ENCODE results near the gene RUVBL1. TPM values are rescaled to one million over a fixed set of nuclear protein-coding genes. Genes with fewer than 3 reads are reported as not detected.

Gene RUVBL1
- total RNA-seq, 2 experiments from 2014 or later, result 71.6 to 73.1 TPM

DNA sequence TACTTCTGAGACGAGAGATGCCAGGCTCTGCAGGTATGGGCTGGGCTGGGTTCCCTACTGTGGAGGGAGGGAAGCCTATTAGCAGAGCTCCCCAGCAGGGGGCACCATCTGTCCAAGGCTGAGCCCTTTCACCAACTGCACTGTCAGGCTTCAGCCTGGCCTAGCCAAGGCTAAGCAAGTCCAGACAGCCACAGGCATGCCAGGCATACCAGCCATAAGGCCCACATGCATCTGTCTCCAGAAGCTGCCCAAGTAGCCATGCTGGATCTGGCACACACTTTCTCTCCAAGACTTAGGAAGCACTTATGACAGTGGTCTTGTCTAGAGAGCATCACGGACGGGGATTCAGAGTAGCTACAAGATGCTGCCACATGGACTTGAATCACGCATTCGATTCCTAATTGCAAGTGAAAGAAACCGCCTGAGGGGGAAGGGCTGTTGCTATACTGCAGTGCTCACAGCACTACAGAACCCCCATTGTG is 28.3 kb downstream of the RUVBL1 start:
- CTCF ChIA-PET, result interaction anchor here (0.7 to 2.2 kb wide), 18 partner anchors 8 to 513 kb away, joined by 3 to 15 read pairs (median 4); partner anchors contain the start of gene RUVBL1
- no peak overlapping the region for H3K27ac Mint-ChIP-seq
- peak; percentile 87 for DNase-seq
- peaks cover 49% of the 10 kb centered on the region for H3K36me3 Mint-ChIP-seq (ENCODE audit: low read depth)
- peaks cover 5% of the 10 kb centered on the region for H3K4me1 Mint-ChIP-seq (ENCODE audit: low read depth)
- H3K4me3 Mint-ChIP-seq, result no peak overlapping the region
- intact Hi-C loops (cut with micrococcal nuclease), result loop anchor here (1.0 to 5.0 kb wide), 4 partner anchors 40 to 397 kb away; partner anchors contain the start of gene GATA2
- no peaks in the 10 kb centered on the region for H3K27me3 Mint-ChIP-seq (ENCODE audit: low read depth)
- H3K9me3 Mint-ChIP-seq, result no peaks in the 10 kb centered on the region

DNA sequence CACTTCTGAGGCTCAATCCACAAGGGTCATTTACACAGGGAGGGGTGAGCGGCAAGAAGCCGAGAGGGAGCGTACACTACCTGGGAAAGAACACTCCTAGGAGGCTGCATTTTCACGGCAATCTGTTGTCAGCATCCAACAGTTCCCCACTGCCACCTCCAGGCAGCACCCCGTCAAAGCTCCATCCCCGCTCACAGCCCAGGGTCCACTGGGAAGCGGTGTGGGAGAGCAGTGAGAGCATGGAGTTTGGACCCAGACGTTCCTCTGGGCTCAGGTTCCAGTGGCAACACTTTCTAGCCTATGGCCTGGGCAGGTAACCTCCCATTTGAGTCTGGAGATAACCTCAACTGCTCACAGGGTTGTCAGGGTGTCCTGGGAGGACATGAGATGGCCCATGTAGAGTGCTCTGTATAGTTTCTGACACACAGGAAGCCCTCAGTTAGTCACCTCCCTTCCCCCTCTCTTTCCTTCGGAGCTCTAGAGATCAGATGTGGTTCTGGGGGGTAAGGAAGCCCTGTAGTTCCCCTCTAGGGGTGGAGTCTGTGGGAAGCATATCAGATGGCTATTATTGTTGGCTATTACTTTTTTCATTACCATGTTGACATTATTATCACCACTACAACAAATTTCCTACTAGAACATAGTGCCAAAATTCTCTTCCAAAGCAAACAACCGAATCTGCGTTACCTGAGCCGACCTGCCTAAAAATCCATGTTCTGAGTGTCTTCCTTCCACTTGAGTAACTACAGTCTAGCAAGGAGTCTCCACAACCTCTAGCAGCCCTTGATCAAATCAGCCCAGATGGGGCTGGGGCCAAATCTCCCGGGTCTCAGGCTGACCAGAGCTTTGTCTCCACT is 29.1 kb downstream of the RUVBL1 start:
- no peak for DNase-seq
- no peak overlapping the region for H3K27ac Mint-ChIP-seq
- H3K9me3 Mint-ChIP-seq, result no peaks in the 10 kb centered on the region
- H3K4me1 Mint-ChIP-seq (ENCODE audit: low read depth), result peaks cover 5% of the 10 kb centered on the region
- peaks cover 47% of the 10 kb centered on the region for H3K36me3 Mint-ChIP-seq (ENCODE audit: low read depth)
- no peaks in the 10 kb centered on the region for H3K27me3 Mint-ChIP-seq (ENCODE audit: low read depth)
- CTCF ChIA-PET, result interaction anchor here (0.7 to 2.2 kb wide), 17 partner anchors 8 to 514 kb away, joined by 3 to 15 read pairs (median 5); partner anchors contain the start of gene RUVBL1
- no peak overlapping the region for H3K4me3 Mint-ChIP-seq
- intact Hi-C loops (cut with micrococcal nuclease), result loop anchor here (1.0 to 5.0 kb wide), 4 partner anchors 40 to 398 kb away; partner anchors contain the start of gene GATA2

DNA sequence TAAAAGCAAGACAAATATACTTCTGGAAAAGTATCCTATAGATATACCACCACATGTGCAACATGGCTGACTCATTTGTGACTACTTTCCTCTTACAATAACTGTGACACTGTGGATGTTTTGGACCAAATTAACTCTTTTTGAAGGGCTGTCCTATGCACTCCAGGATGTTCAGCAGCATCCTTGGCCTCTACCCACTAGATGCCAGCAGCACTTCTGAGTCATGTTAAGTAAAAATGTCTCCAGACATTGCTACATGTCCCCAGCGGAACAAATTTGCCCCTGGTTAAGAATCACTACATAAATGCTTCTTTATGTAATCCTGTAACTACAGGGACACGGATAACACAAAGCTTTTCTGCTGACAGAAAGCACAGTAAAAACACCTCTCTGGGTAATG is 32.0 kb downstream of the RUVBL1 start:
- CTCF ChIA-PET, result no interaction called here
- Mint-ChIP-seq H3K9me3 (no peaks in the 10 kb centered on the region), H3K27me3 (ENCODE audit: low read depth) (no peaks in the 10 kb centered on the region), H3K4me1 (ENCODE audit: low read depth) (peaks cover 5% of the 10 kb centered on the region), H3K27ac (no peak overlapping the region), H3K36me3 (ENCODE audit: low read depth) (peaks cover 44% of the 10 kb centered on the region), H3K4me3 (no peak overlapping the region)
- no peak for DNase-seq
- intact Hi-C loops (cut with micrococcal nuclease), result no loop called here

DNA sequence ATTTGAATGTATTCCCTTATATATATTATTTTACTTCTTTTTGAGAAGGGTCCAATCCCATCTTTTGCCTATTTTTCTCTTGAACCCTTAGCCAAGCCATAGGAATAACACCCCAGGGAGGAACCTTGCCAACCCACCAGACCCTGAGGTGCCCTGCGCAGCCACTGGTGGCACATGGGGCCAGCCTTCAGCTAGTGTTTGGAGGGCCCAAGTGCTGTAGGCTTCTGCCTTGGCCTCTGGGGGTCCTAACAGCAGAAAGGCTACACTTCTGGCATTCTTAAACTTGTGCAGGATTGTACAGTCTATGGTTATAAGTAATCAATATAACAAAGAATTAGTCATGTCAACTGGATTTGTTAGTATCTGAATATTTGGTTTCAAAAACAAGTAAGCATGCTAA is 34.5 kb downstream of the RUVBL1 start:
- no peaks in the 10 kb centered on the region for H3K9me3 Mint-ChIP-seq
- CTCF ChIA-PET, result interaction anchor here (1.5 kb wide), 1 partner anchor 44 kb away, joined by 3 read pairs; no protein-coding TSS in a partner anchor
- no peak overlapping the region for H3K4me3 Mint-ChIP-seq
- H3K4me1 Mint-ChIP-seq (ENCODE audit: low read depth), result no peaks in the 10 kb centered on the region
- no peak for DNase-seq
- intact Hi-C loops (cut with micrococcal nuclease), result no loop called here
- H3K27me3 Mint-ChIP-seq (ENCODE audit: low read depth), result no peaks in the 10 kb centered on the region
- H3K36me3 Mint-ChIP-seq (ENCODE audit: low read depth), result peaks cover 49% of the 10 kb centered on the region
- H3K27ac Mint-ChIP-seq, result no peak overlapping the region

DNA sequence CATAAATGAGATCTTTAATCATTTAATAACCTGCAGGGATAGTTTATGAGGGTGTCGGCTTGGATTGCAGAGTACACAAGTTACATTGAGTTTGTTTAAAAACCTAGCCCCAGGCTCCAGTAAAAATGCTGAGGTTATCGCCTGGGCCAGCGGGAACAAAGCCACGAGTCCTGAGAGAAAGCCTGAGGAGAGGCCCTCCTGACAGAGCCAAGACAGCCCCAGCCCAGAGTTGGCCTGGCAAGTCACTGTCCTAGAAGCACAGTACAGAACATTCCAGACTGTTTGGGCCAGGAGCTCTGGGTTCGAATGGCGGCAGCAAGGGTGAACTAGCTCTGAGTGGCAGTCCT is 39.0 kb downstream of the RUVBL1 start:
- H3K9me3 Mint-ChIP-seq, result no peaks in the 10 kb centered on the region
- no peak for DNase-seq
- peaks cover 69% of the 10 kb centered on the region for H3K36me3 Mint-ChIP-seq (ENCODE audit: low read depth)
- no peaks in the 10 kb centered on the region for H3K27me3 Mint-ChIP-seq (ENCODE audit: low read depth)
- intact Hi-C loops (cut with micrococcal nuclease), result no loop called here
- H3K27ac Mint-ChIP-seq, result no peak overlapping the region
- no peak overlapping the region for H3K4me3 Mint-ChIP-seq
- H3K4me1 Mint-ChIP-seq (ENCODE audit: low read depth), result no peaks in the 10 kb centered on the region
- CTCF ChIA-PET, result interaction anchor here (1.3 kb wide), 1 partner anchor 16 kb away, joined by 8 read pairs; no protein-coding TSS in a partner anchor

DNA sequence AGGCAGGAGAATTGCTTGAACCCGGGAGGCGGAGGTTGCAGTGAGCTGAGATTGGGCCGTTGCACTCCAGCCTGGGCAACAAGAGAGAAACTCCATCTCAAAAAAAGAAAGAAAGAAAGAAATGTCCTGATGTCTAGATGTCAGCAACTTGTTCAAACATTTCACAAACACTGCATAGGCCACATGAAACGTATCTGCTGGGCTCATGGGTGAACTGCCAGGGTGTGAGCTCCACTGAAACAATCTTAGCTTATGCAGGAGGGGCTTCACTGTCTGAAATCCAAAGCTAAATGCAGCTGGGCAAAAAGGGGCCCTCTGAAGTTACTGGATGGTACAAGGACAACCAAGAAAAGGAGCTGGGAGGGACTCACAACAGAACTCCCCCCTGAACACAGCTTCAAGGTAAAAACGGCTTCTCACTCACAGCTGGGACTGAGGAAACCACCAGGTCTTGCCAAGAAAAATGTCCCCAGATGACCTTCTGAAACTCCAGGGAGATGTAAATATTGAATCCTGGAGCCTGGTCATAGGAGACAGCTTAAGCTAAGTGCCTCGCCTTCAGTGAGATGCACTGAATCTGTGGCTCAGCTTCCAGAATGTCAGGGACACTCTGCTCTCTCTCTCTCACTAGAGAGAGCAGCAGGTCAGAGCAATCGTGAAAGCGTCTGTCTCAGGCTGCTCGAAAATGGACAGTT is 39.5 kb downstream of the RUVBL1 start:
- Mint-ChIP-seq H3K27me3 (ENCODE audit: low read depth) (no peaks in the 10 kb centered on the region), H3K4me3 (no peak overlapping the region), H3K36me3 (ENCODE audit: low read depth) (peaks cover 73% of the 10 kb centered on the region), H3K27ac (no peak overlapping the region), H3K4me1 (ENCODE audit: low read depth) (no peaks in the 10 kb centered on the region), H3K9me3 (no peaks in the 10 kb centered on the region)
- CTCF ChIA-PET, result interaction anchor here (1.3 kb wide), 1 partner anchor 15 kb away, joined by 8 read pairs; no protein-coding TSS in a partner anchor
- intact Hi-C loops (cut with micrococcal nuclease), result no loop called here
- DNase-seq, result no peak

DNA sequence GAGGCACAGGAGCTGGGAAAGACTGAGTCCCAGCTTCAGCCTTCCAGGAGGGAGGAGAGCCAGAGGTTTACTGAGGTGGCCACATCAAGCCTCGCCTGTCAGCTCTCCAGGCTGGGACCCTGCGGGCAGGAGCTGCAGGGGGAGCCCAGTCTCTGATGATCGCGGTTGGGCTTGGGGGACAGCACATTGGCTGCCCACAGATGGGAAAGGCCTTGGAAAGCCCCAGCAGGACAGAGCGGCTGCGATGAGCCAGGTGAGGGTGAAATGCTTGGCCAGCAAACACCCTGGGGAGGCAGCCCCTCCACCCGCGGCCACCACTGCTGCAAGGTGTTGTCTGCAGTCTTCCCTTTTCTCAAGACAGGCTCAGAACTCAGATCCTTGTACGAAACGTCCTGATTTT is 40.2 kb downstream of the RUVBL1 start:
- H3K27ac Mint-ChIP-seq, result no peak overlapping the region
- no peaks in the 10 kb centered on the region for H3K4me1 Mint-ChIP-seq (ENCODE audit: low read depth)
- no peaks in the 10 kb centered on the region for H3K9me3 Mint-ChIP-seq
- intact Hi-C loops (cut with micrococcal nuclease), result no loop called here
- CTCF ChIA-PET, result interaction anchor here (1.3 kb wide), 1 partner anchor 14 kb away, joined by 8 read pairs; no protein-coding TSS in a partner anchor
- no peaks in the 10 kb centered on the region for H3K27me3 Mint-ChIP-seq (ENCODE audit: low read depth)
- H3K36me3 Mint-ChIP-seq (ENCODE audit: low read depth), result peaks cover 77% of the 10 kb centered on the region
- DNase-seq, result no peak
- H3K4me3 Mint-ChIP-seq, result no peak overlapping the region

DNA sequence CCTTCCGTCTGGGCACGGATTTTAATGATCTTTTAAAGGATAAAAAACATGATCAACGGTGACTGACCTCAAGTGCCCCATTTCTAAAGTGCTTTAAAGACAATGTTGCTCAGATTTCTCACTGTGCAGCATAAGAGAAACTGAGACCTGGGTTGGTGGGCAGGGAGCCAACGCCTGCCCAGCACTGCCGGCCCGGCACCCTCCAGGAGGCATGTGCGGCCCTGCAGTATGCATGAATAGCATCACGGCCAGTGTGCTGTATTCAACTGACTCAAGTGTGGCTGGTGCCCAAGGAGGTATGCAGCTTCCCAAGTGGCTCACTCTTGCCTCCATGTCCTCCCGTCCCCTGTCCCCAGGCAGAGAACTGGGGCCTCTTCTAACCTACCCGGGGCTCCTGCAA is 41.1 kb downstream of the RUVBL1 start:
- Mint-ChIP-seq H3K36me3 (ENCODE audit: low read depth) (peaks cover 75% of the 10 kb centered on the region), H3K27me3 (ENCODE audit: low read depth) (no peaks in the 10 kb centered on the region), H3K4me3 (no peak overlapping the region), H3K4me1 (ENCODE audit: low read depth) (no peaks in the 10 kb centered on the region), H3K9me3 (no peaks in the 10 kb centered on the region), H3K27ac (no peak overlapping the region)
- intact Hi-C loops (cut with micrococcal nuclease), result no loop called here
- CTCF ChIA-PET, result no interaction called here
- no peak for DNase-seq

DNA sequence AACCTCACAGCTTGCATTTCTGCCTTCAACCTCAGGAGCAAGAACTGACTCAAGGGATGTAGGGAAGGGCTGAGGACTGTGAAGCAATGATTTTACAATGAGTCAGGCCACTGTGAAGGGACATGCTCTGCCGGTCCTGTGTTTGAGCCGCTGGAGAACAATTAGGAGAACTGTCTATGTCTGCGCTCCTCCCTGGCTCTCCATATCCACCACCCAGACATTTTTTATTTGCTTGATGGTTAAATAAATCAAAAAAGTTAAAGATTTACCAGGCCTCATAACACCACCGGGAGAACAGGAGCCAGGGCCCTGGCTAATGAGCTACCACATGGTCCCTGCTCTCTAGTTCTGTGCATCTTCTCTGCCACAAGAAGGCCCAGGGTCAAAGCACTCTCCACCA is 41.8 kb downstream of the RUVBL1 start:
- H3K4me1 Mint-ChIP-seq (ENCODE audit: low read depth), result no peaks in the 10 kb centered on the region
- CTCF ChIA-PET, result interaction anchor here (0.6 kb wide), 1 partner anchor 314 kb away, joined by 3 read pairs; no protein-coding TSS in a partner anchor
- H3K9me3 Mint-ChIP-seq, result no peaks in the 10 kb centered on the region
- no peak overlapping the region for H3K27ac Mint-ChIP-seq
- H3K36me3 Mint-ChIP-seq (ENCODE audit: low read depth), result peaks cover 69% of the 10 kb centered on the region
- H3K27me3 Mint-ChIP-seq (ENCODE audit: low read depth), result no peaks in the 10 kb centered on the region
- DNase-seq, result no peak
- no peak overlapping the region for H3K4me3 Mint-ChIP-seq
- intact Hi-C loops (cut with micrococcal nuclease), result no loop called here

DNA sequence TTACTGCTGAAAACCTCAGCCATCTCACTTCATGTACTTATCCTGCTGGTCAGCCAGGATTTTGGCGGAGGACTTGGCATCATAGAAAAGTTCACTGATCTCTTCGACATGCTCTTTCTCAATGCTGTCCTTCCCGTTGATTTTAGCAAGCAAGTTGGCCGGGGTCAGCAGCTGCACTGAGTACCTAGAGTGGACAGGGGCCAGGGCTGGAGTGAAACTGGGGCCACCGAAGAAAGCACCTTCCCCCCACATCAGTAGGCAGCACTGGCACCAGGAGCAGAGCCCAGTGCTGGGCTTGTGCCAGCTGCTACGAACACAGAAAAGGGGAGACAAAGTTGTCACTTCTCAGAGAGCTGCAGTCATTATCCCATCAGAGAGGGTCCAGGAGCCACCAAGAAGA is 42.4 kb downstream of the RUVBL1 start:
- intact Hi-C loops (cut with micrococcal nuclease), result no loop called here
- Mint-ChIP-seq H3K4me3 (no peak overlapping the region), H3K9me3 (no peaks in the 10 kb centered on the region), H3K4me1 (ENCODE audit: low read depth) (peaks cover 3% of the 10 kb centered on the region), H3K27ac (no peak overlapping the region), H3K27me3 (ENCODE audit: low read depth) (no peaks in the 10 kb centered on the region), H3K36me3 (ENCODE audit: low read depth) (peaks cover 63% of the 10 kb centered on the region)
- no peak for DNase-seq
- CTCF ChIA-PET, result interaction anchor here (0.6 kb wide), 1 partner anchor 315 kb away, joined by 3 read pairs; no protein-coding TSS in a partner anchor

DNA sequence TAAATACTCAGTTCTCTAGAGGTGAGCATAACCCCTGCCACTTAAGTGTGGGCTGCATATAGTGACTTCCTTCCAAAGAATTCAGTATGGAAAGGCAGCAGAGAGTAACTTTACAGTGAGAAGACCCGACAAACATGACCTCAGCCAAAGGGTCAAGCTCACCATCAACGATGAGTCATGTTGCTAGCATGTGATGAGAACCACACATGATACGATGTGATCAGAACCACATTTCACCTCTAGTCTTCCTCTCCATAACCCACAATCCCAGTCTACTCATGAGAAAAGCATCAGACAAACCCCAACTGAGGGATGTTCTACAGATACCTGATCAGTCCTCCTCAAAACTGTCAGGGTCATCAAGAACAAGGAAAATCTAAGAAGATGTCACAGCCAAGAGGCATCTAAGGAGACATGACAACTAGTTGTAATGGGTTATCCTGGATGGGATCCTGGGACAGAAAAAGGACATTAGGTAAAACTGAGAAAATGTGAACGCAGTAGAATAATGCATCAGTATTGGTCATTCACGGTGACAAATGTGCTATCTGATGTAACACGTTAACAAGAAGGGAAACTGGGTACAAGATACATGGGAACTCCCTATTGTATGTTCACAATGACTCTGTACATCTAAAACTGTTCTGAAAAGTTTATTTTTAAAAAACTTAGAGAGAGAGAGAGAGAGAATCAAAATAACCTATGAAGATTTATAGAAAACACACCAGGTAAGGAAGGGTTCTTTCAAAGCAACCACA is 43.1 kb downstream of the RUVBL1 start:
- H3K36me3 Mint-ChIP-seq (ENCODE audit: low read depth), result peaks cover 59% of the 10 kb centered on the region
- no peaks in the 10 kb centered on the region for H3K27me3 Mint-ChIP-seq (ENCODE audit: low read depth)
- H3K4me3 Mint-ChIP-seq, result no peak overlapping the region
- H3K4me1 Mint-ChIP-seq (ENCODE audit: low read depth), result peaks cover 8% of the 10 kb centered on the region
- intact Hi-C loops (cut with micrococcal nuclease), result no loop called here
- CTCF ChIA-PET, result interaction anchor here (1.0 kb wide), 1 partner anchor 15 kb away, joined by 5 read pairs; no protein-coding TSS in a partner anchor
- no peak for DNase-seq
- no peak overlapping the region for H3K27ac Mint-ChIP-seq
- H3K9me3 Mint-ChIP-seq, result no peaks in the 10 kb centered on the region

DNA sequence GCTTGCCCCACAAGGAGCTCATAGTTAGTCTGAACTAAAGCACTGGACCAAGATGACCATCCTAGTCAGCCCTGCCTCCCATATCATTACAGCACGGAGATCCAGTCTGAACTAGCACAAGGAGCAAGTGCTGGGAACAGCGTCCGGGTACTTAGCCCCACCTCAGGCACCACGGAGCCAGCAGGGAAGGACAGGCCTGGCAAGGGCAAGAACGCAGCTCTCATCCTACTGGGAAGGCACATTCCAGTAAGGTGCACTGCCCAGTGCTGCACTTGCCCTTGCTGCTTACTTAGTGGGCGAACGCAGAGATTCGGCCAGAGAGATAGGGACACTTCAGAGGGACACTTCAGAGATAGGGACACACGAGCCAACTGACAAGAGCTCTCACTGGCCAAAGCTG is 43.8 kb downstream of the RUVBL1 start:
- CTCF ChIA-PET, result interaction anchor here (1.0 kb wide), 1 partner anchor 16 kb away, joined by 5 read pairs; no protein-coding TSS in a partner anchor
- Mint-ChIP-seq H3K27me3 (ENCODE audit: low read depth) (no peaks in the 10 kb centered on the region), H3K36me3 (ENCODE audit: low read depth) (peaks cover 57% of the 10 kb centered on the region), H3K9me3 (no peaks in the 10 kb centered on the region), H3K4me3 (no peak overlapping the region), H3K27ac (no peak overlapping the region), H3K4me1 (ENCODE audit: low read depth) (peaks cover 15% of the 10 kb centered on the region)
- DNase-seq, result no peak
- intact Hi-C loops (cut with micrococcal nuclease), result loop anchor here (5.0 kb wide), 1 partner anchor 347 kb away; no protein-coding TSS in a partner anchor
